Fibroblast of lung (primary cell): Measurements from ENCODE around the gene RASSF3. TPM values are rescaled to one million over a fixed set of nuclear protein-coding genes. Genes with fewer than 3 reads are reported as not detected.

Experiments used
- DNase-seq, 2 donors: peaks; one replicate each; pipeline versions ENCODE4 v3.0.0 to v3.0.0-alpha.2; 2010; ENCODE audit warnings: low read depth in 2 of 2
- H2AFZ ChIP-seq: 2 replicates; pipeline ENCODE4 v1.5.1; 2012; ENCODE audit warnings: low read length, control low read depth, inconsistent platforms
- H3K27ac ChIP-seq: 2 replicates; pipeline ENCODE4 v1.5.1; 2011; ENCODE audit warnings: low read length, control low read depth; ENCODE audit not compliant: insufficient read depth
- H3K27me3 ChIP-seq: 2 replicates; pipeline ENCODE4 v1.5.1; 2011; ENCODE audit warnings: mild to moderate bottlenecking, low read length; ENCODE audit not compliant: control insufficient read depth, insufficient read depth
- H3K36me3 ChIP-seq: 2 replicates; pipeline ENCODE4 v1.5.1; 2011; ENCODE audit warnings: low read length; ENCODE audit not compliant: control insufficient read depth, insufficient read depth
- H3K4me1 ChIP-seq: 2 replicates; pipeline ENCODE4 v1.5.1; 2011; ENCODE audit warnings: low read length; ENCODE audit not compliant: control insufficient read depth, insufficient read depth; ENCODE audit errors: extremely low read depth
- H3K4me2 ChIP-seq: 2 replicates; pipeline ENCODE4 v1.5.1; 2011; ENCODE audit warnings: low read length, control low read depth; ENCODE audit not compliant: insufficient read depth; ENCODE audit errors: extremely low read depth
- H3K4me3 ChIP-seq, 4 experiments: fragments of 200-600 bp in 1 of 4; sonication (generic) in 1 of 4; replicated peaks in 1 of 4; 2 replicates each; pipeline ENCODE4 v1.5.1; 2011 to 2016; ENCODE audit warnings: low read length in 4 of 4, low read depth in 3 of 4, mild to moderate bottlenecking in 3 of 4, control low read depth in 2 of 4, inconsistent platforms in 1 of 4, mixed read lengths in 1 of 4; ENCODE audit not compliant: insufficient read depth in 1 of 4; ENCODE audit errors: control extremely low read depth in 1 of 4
- H3K79me2 ChIP-seq: 2 replicates; pipeline ENCODE4 v1.5.1; 2012; ENCODE audit warnings: mild to moderate bottlenecking, low read length, inconsistent platforms; ENCODE audit not compliant: control insufficient read depth, insufficient read depth
- H3K9ac ChIP-seq: 2 replicates; pipeline ENCODE4 v1.5.1; 2011; ENCODE audit warnings: mild to moderate bottlenecking, low read length, control low read depth; ENCODE audit not compliant: insufficient read depth
- H3K9me3 ChIP-seq: 2 replicates; pipeline ENCODE4 v1.5.1; 2012; ENCODE audit warnings: low read depth, low read length; ENCODE audit not compliant: control insufficient read depth, insufficient read depth
- H4K20me1 ChIP-seq: 2 replicates; pipeline ENCODE4 v1.5.1; 2011; ENCODE audit warnings: low read length; ENCODE audit not compliant: control insufficient read depth, insufficient read depth; ENCODE audit errors: extremely low read depth
- CTCF ChIP-seq, 2 donors: IDR thresholded peaks in 1 of 2; conservative IDR thresholded peaks in 1 of 2; 1 replicate in 1 of 2; 2 replicates in 1 of 2; pipeline ENCODE4 v1.5.1; 2011 to 2012; ENCODE audit warnings: low read length in 2 of 2, control low read depth in 1 of 2, inconsistent platforms in 1 of 2, low read depth in 1 of 2, mild to moderate bottlenecking in 1 of 2
- EZH2 ChIP-seq: IDR thresholded peaks from 2 replicates; pipeline ENCODE4 v1.5.1; 2012; ENCODE audit warnings: low read length, control low read depth, mild to moderate bottlenecking; ENCODE audit errors: missing control alignments
- polyA plus RNA-seq, 2 donors: library from polyadenylated mRNA; depleted of rRNA in 1 of 2; stranded (reverse) in 1 of 2; unstranded in 1 of 2; fragments of >200 nt; gene quantifications; 2 replicates each; pipeline ENCODE4 v1.2.1, GENCODE V29; 2011 to 2012; ENCODE audit warnings: missing spikeins in 1 of 2
- total RNA-seq: library from RNA; depleted of rRNA; stranded (reverse); fragments of >200 nt; gene quantifications from 2 replicates; pipeline ENCODE4 v1.2.1, GENCODE V29; 2014

Gene RASSF3
- total and polyA plus RNA-seq, 2 donors (not counting 1 experiment from before 2014, with no cell fraction given) = 37.7 to 45.9 TPM

DNA sequence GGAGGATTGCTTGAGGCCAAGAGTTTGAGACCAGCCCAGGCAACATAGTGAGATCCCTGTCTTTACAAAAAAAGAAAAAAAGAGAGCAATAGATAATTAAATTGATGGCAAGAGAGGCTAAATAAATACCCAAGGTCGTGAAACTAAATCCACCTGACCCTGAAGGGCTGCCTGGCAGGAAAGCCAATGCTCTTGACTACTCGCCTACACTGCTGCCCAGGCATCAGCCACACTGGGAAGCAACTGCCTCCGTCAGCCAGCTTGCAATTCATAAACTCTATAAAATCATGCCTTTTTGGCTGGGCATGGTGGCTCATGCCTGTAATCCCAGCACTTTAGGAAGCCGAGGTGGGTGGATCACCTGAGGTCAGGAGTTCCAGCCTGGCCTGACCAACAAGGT is 31.7 kb upstream of the RASSF3 start:
- no peak overlapping the region for H3K4me2 ChIP-seq
- H3K36me3 ChIP-seq = no peaks in the 10 kb centered on the region
- H4K20me1 ChIP-seq = no peaks in the 10 kb centered on the region
- H3K27ac ChIP-seq = no peak overlapping the region
- no peak overlapping the region for H2AFZ ChIP-seq
- H3K27me3 ChIP-seq = no peaks in the 10 kb centered on the region
- no peaks in the 10 kb centered on the region for H3K79me2 ChIP-seq
- H3K4me1 ChIP-seq = peaks cover 2% of the 10 kb centered on the region
- TF ChIP-seq EZH2 (no peak), CTCF (conservative IDR thresholded peaks at IDR 0.05 in 1 of 2, IDR thresholded peaks at IDR 0.05 in 1 of 2; ENCODE audit: low read depth in 1 of 2, low read length in 2 of 2) (no peak)
- H3K9me3 ChIP-seq = no peaks in the 10 kb centered on the region
- H3K4me3 ChIP-seq = no peak overlapping the region
- H3K9ac ChIP-seq = no peak overlapping the region
- no peak for DNase-seq

DNA sequence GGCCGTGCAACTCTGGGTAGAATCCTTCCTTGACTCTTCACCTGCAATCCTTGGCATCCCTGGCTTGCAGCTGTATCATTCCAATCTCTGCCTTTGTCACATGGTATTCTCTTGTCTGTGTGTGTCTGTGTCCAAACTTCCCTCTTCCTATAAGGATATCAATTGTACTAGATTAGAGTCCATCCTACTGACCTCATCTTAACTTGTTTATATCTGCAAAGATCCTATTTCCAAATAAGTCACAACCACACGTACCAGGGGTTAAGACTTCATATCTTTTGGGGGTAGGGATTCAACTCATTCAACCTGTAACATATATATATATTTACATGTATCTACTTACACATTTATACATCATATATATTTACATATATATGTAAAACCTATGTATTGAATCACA is 29.6 kb upstream of the RASSF3 start:
- H3K9ac ChIP-seq = no peak overlapping the region
- no peaks in the 10 kb centered on the region for H3K9me3 ChIP-seq
- no peaks in the 10 kb centered on the region for H3K79me2 ChIP-seq
- DNase-seq = no peak
- H2AFZ ChIP-seq = no peak overlapping the region
- H3K4me3 ChIP-seq = no peak overlapping the region
- H3K27ac ChIP-seq = no peak overlapping the region
- H3K27me3 ChIP-seq = no peaks in the 10 kb centered on the region
- peaks cover 8% of the 10 kb centered on the region for H3K4me1 ChIP-seq
- H3K36me3 ChIP-seq = no peaks in the 10 kb centered on the region
- no peak overlapping the region for H3K4me2 ChIP-seq
- TF ChIP-seq EZH2 (no peak), CTCF (conservative IDR thresholded peaks at IDR 0.05 in 1 of 2, IDR thresholded peaks at IDR 0.05 in 1 of 2; ENCODE audit: low read depth in 1 of 2, low read length in 2 of 2) (no peak)
- H4K20me1 ChIP-seq = no peaks in the 10 kb centered on the region

GRCh38 chr12:64582114-64582513 is 28.2 kb upstream of the RASSF3 start:
- Histone ChIP-seq H3K27me3 (no peaks in the 10 kb centered on the region), H3K36me3 (no peaks in the 10 kb centered on the region), H3K4me1 (peaks cover 8% of the 10 kb centered on the region), H2AFZ (no peak overlapping the region), H3K4me2 (no peak overlapping the region), H3K79me2 (no peaks in the 10 kb centered on the region), H3K27ac (no peak overlapping the region), H3K9ac (no peak overlapping the region), H3K9me3 (no peaks in the 10 kb centered on the region), H3K4me3 (no peak overlapping the region), H4K20me1 (no peaks in the 10 kb centered on the region)
- TF ChIP-seq EZH2 = no peak
- TF ChIP-seq CTCF (conservative IDR thresholded peaks at IDR 0.05 in 1 of 2, IDR thresholded peaks at IDR 0.05 in 1 of 2; ENCODE audit: low read depth in 1 of 2, low read length in 2 of 2) = no peak
- DNase-seq = no peak
